ENCODE results near the gene PPFIBP1.

DNA sequence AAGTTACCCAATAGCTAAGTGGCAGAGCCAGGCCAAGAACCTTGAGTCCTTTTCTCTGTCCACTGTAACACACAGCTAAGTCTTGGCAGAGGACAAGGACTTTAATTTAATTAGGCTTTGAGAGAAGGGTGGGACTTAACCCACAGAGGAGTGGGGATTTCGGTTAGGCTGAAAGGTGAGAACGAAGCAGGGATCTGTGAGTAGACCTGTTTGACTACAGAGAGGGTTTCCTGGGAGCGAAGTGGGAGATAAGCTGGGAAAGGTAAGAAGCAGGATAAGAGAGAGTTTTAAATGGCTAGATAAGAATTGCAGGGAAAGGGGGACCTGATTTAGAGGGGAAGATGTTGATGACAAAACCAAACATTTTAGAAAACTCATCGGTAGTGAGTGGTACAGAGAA is 2.0 kb upstream of the PPFIBP1 start:
- TF ChIP-seq, protein P1, sequence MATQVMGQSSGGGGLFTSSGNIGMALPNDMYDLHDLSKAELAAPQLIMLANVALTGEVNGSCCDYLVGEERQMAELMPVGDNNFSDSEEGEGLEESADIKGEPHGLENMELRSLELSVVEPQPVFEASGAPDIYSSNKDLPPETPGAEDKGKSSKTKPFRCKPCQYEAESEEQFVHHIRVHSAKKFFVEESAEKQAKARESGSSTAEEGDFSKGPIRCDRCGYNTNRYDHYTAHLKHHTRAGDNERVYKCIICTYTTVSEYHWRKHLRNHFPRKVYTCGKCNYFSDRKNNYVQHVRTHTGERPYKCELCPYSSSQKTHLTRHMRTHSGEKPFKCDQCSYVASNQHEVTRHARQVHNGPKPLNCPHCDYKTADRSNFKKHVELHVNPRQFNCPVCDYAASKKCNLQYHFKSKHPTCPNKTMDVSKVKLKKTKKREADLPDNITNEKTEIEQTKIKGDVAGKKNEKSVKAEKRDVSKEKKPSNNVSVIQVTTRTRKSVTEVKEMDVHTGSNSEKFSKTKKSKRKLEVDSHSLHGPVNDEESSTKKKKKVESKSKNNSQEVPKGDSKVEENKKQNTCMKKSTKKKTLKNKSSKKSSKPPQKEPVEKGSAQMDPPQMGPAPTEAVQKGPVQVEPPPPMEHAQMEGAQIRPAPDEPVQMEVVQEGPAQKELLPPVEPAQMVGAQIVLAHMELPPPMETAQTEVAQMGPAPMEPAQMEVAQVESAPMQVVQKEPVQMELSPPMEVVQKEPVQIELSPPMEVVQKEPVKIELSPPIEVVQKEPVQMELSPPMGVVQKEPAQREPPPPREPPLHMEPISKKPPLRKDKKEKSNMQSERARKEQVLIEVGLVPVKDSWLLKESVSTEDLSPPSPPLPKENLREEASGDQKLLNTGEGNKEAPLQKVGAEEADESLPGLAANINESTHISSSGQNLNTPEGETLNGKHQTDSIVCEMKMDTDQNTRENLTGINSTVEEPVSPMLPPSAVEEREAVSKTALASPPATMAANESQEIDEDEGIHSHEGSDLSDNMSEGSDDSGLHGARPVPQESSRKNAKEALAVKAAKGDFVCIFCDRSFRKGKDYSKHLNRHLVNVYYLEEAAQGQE (IDR thresholded peaks at IDR 0.05), result no peak
- no peak for TF ChIP-seq NR3C1 (IDR thresholded peaks at IDR 0.05)
- TF ChIP-seq, protein P2, sequence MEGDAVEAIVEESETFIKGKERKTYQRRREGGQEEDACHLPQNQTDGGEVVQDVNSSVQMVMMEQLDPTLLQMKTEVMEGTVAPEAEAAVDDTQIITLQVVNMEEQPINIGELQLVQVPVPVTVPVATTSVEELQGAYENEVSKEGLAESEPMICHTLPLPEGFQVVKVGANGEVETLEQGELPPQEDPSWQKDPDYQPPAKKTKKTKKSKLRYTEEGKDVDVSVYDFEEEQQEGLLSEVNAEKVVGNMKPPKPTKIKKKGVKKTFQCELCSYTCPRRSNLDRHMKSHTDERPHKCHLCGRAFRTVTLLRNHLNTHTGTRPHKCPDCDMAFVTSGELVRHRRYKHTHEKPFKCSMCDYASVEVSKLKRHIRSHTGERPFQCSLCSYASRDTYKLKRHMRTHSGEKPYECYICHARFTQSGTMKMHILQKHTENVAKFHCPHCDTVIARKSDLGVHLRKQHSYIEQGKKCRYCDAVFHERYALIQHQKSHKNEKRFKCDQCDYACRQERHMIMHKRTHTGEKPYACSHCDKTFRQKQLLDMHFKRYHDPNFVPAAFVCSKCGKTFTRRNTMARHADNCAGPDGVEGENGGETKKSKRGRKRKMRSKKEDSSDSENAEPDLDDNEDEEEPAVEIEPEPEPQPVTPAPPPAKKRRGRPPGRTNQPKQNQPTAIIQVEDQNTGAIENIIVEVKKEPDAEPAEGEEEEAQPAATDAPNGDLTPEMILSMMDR (IDR thresholded peaks at IDR 0.05), result no peak

Data from A549 (cell line).